H1 (cell line): Measurements from ENCODE around the gene BEAN1. TPM values are rescaled to one million over a fixed set of nuclear protein-coding genes. Genes with fewer than 3 reads are reported as not detected.

Experiments used
- CTCF ChIA-PET: fragments of 300-600 bp; sonication (Branson Sonifier 250); formaldehyde crosslinking; loops from one replicate; lab custom pipeline; 2021; ENCODE audit not compliant: partially characterized antibody; lab: Charles Lee
- POLR2A ChIA-PET: fragments of 300-600 bp; sonication (Branson Sonifier 250); formaldehyde crosslinking; loops from one replicate; lab custom pipeline; 2021; ENCODE audit warnings: inconsistent platforms; ENCODE audit not compliant: partially characterized antibody; lab: Charles Lee
- DNase-seq, 2 experiments: peaks; one replicate each; pipeline versions ENCODE4 v3.0.0 to v3.0.0-alpha.2; 2010 to 2022; ENCODE audit warnings: low spot score in 2 of 2, low read depth in 1 of 2, mixed read lengths in 1 of 2
- FAIRE-seq: peaks from 2 replicates; lab custom pipeline; 2011; peaks lifted over from hg19 to GRCh38; lab: Jason Lieb, UNC
- H2AFZ ChIP-seq: 2 replicates; pipeline ENCODE4 v1.8.1; 2012; ENCODE audit warnings: low read length, inconsistent platforms
- H2AK5ac ChIP-seq: 2 replicates; pipeline ENCODE4 v1.6.1; 2013; ENCODE audit warnings: low read depth, low read length
- H2BK120ac ChIP-seq: replicated peaks from 2 replicates; pipeline ENCODE3; 2013; ENCODE audit warnings: low read depth, low read length, inconsistent platforms
- H2BK12ac ChIP-seq: 2 replicates; pipeline ENCODE4 v1.6.1; 2013; ENCODE audit warnings: low read depth, low read length
- H2BK15ac ChIP-seq: 2 replicates; pipeline ENCODE4 v1.6.1; 2013; ENCODE audit warnings: low read length
- H2BK20ac ChIP-seq: 2 replicates; pipeline ENCODE4 v1.6.1; 2013; ENCODE audit warnings: low read length
- H2BK5ac ChIP-seq: 2 replicates; pipeline ENCODE4 v1.6.1; 2013; ENCODE audit warnings: low read depth, low read length
- H3K14ac ChIP-seq: 2 replicates; pipeline ENCODE4 v1.6.1; 2013; ENCODE audit warnings: inconsistent platforms; ENCODE audit not compliant: insufficient read length
- H3K18ac ChIP-seq: 2 replicates; pipeline ENCODE4 v1.6.1; 2013; ENCODE audit warnings: low read length; ENCODE audit errors: extremely low read depth
- H3K23ac ChIP-seq: 2 replicates; pipeline ENCODE4 v1.6.1; 2013; ENCODE audit warnings: inconsistent platforms; ENCODE audit not compliant: insufficient read length
- H3K23me2 ChIP-seq: 2 replicates; pipeline ENCODE4 v1.6.1; 2013; ENCODE audit warnings: low read depth, low read length
- H3K27ac ChIP-seq: 2 replicates; pipeline ENCODE4 v1.6.1; 2011; ENCODE audit warnings: low read depth, low read length, inconsistent platforms
- H3K27me3 ChIP-seq, 4 experiments: replicated peaks in 1 of 4; 1 replicate in 1 of 4; 2 replicates in 3 of 4; pipeline versions ENCODE4 v1.6.1 to v1.8.1; 2011 to 2013; ENCODE audit warnings: low read length in 3 of 4, mild to moderate bottlenecking in 3 of 4, inconsistent platforms in 2 of 4, mixed read lengths in 2 of 4, moderate library complexity in 1 of 4; ENCODE audit not compliant: control insufficient read depth in 3 of 4, insufficient read depth in 3 of 4; ENCODE audit errors: extremely low read depth in 1 of 4
- H3K36me3 ChIP-seq, 4 experiments: 2 replicates each; pipeline versions ENCODE4 v1.6.1 to v1.8.1; 2011 to 2013; ENCODE audit warnings: mild to moderate bottlenecking in 4 of 4, low read length in 3 of 4, moderate library complexity in 2 of 4, control low read depth in 1 of 4, inconsistent platforms in 1 of 4; ENCODE audit not compliant: insufficient read depth in 4 of 4, control insufficient read depth in 2 of 4
- H3K4ac ChIP-seq: replicated peaks from 2 replicates; pipeline ENCODE3; 2013; ENCODE audit warnings: low read length, low read depth, mixed read lengths, inconsistent platforms; ENCODE audit not compliant: insufficient read length
- H3K4me1 ChIP-seq, 4 experiments: replicated peaks in 1 of 4; 1 replicate in 1 of 4; 2 replicates in 3 of 4; pipeline versions ENCODE4 v1.6.1 to v1.8.1; 2011 to 2013; ENCODE audit warnings: low read length in 3 of 4, inconsistent platforms in 2 of 4, mixed read lengths in 1 of 4; ENCODE audit not compliant: insufficient read depth in 4 of 4, control insufficient read depth in 3 of 4
- H3K4me2 ChIP-seq, 2 experiments: 2 replicates each; pipeline versions ENCODE4 v1.6.1 to v1.8.1; 2011 to 2013; ENCODE audit warnings: low read depth in 2 of 2, low read length in 2 of 2, control low read depth in 1 of 2, inconsistent platforms in 1 of 2, mild to moderate bottlenecking in 1 of 2; ENCODE audit not compliant: insufficient read depth in 1 of 2
- H3K4me3 ChIP-seq, 4 experiments: fragments of 200-600, 300-600 bp in 1 of 4; sonication (generic), shearing (Covaris generic), sonication (Bioruptor Twin) in 1 of 4; 2 replicates each; pipeline versions ENCODE4 v1.5.1 to v1.8.1; 2011 to 2016; ENCODE audit warnings: low read length in 4 of 4, low read depth in 3 of 4, control low read depth in 2 of 4, inconsistent platforms in 2 of 4, mild to moderate bottlenecking in 2 of 4, mixed read lengths in 1 of 4, moderate library complexity in 1 of 4; ENCODE audit not compliant: insufficient read depth in 2 of 4; ENCODE audit errors: extremely low read depth in 1 of 4
- H3K56ac ChIP-seq: replicated peaks from 2 replicates; pipeline ENCODE3; 2013; ENCODE audit warnings: low read depth, mild to moderate bottlenecking, mixed read lengths, low read length, inconsistent platforms; ENCODE audit not compliant: insufficient read length
- H3K79me1 ChIP-seq: 2 replicates; pipeline ENCODE4 v1.6.1; 2013; ENCODE audit warnings: low read depth, low read length, control low read depth
- H3K79me2 ChIP-seq, 2 experiments: 2 replicates each; pipeline versions ENCODE4 v1.6.1 to v1.8.1; 2012 to 2013; ENCODE audit warnings: low read length in 2 of 2, mild to moderate bottlenecking in 2 of 2, inconsistent platforms in 1 of 2; ENCODE audit not compliant: insufficient read depth in 2 of 2, control insufficient read depth in 1 of 2
- H3K9ac ChIP-seq, 4 experiments: replicated peaks in 1 of 4; 1 replicate in 1 of 4; 2 replicates in 3 of 4; pipeline versions ENCODE4 v1.6.1 to v1.8.1; 2011 to 2013; ENCODE audit warnings: low read depth in 3 of 4, low read length in 3 of 4, control low read depth in 2 of 4, mild to moderate bottlenecking in 2 of 4, moderate library complexity in 2 of 4, inconsistent platforms in 1 of 4; ENCODE audit errors: extremely low read depth in 1 of 4
- H3K9me3 ChIP-seq, 2 experiments: 2 replicates each; pipeline versions ENCODE4 v1.6.1 to v1.8.1; 2012 to 2013; ENCODE audit warnings: mild to moderate bottlenecking in 2 of 2, moderate library complexity in 2 of 2, control low read depth in 1 of 2, inconsistent platforms in 1 of 2, low read depth in 1 of 2, low read length in 1 of 2, mixed read lengths in 1 of 2; ENCODE audit not compliant: insufficient read depth in 2 of 2
- H4K20me1 ChIP-seq, 2 experiments: replicated peaks in 1 of 2; 2 replicates each; pipeline versions ENCODE3 to v1.8.1; 2011 to 2013; ENCODE audit warnings: inconsistent platforms in 2 of 2, low read length in 2 of 2, mild to moderate bottlenecking in 1 of 2; ENCODE audit not compliant: insufficient read depth in 2 of 2, control insufficient read depth in 1 of 2
- H4K5ac ChIP-seq: 2 replicates; pipeline ENCODE4 v1.6.1; 2013; ENCODE audit warnings: low read length, low read depth, mixed read lengths, inconsistent platforms; ENCODE audit not compliant: insufficient read length
- H4K8ac ChIP-seq: 2 replicates; pipeline ENCODE4 v1.8.0; 2013; ENCODE audit warnings: mild to moderate bottlenecking, moderate library complexity, low read length, inconsistent platforms; ENCODE audit not compliant: insufficient read depth; ENCODE audit errors: extremely low read depth
- H4K91ac ChIP-seq: replicated peaks from 2 replicates; pipeline ENCODE3; 2013; ENCODE audit warnings: low read length, mixed read lengths, inconsistent platforms; ENCODE audit not compliant: insufficient read length
- BACH1 ChIP-seq: IDR thresholded peaks from 2 replicates; pipeline ENCODE4 v1.6.1; 2012; ENCODE audit warnings: low read length, improper control_type of control experiment
- CEBPB ChIP-seq: IDR thresholded peaks from 2 replicates; pipeline ENCODE4 v1.6.1; 2012; ENCODE audit warnings: low read depth, low read length
- CHD1 ChIP-seq: IDR thresholded peaks from 2 replicates; pipeline ENCODE4 v1.6.1; 2012; ENCODE audit warnings: low read depth, low read length, improper control_type of control experiment
- CREB1 ChIP-seq: IDR thresholded peaks from 2 replicates; pipeline ENCODE4 v1.6.1; 2012; ENCODE audit warnings: inconsistent platforms
- CTCF ChIP-seq, 3 experiments: IDR thresholded peaks; 1 replicate in 2 of 3; 2 replicates in 1 of 3; pipeline versions ENCODE4 v1.5.1 to v1.6.1; 2011; ENCODE audit warnings: low read length in 3 of 3, mild to moderate bottlenecking in 3 of 3, inconsistent platforms in 2 of 3, low read depth in 1 of 3, moderate library complexity in 1 of 3; ENCODE audit not compliant: insufficient read depth in 1 of 3; ENCODE audit errors: control extremely low read depth in 1 of 3
- EP300 ChIP-seq, 2 experiments: IDR thresholded peaks; 1 replicate in 1 of 2; 2 replicates in 1 of 2; pipeline ENCODE4 v1.6.1; 2011 to 2012; ENCODE audit warnings: low read depth in 2 of 2, low read length in 2 of 2, mild to moderate bottlenecking in 2 of 2, borderline replicate concordance in 1 of 2, inconsistent platforms in 1 of 2, moderate library complexity in 1 of 2
- HDAC2 ChIP-seq, 2 experiments: fragments of 300-600 bp in 1 of 2; sonication (generic) in 1 of 2; IDR thresholded peaks; 2 replicates each; pipeline ENCODE4 v1.6.1; 2011 to 2012; ENCODE audit warnings: low read depth in 2 of 2, low read length in 2 of 2, mild to moderate bottlenecking in 2 of 2, moderate library complexity in 2 of 2, borderline replicate concordance in 1 of 2, inconsistent platforms in 1 of 2
- KDM5A ChIP-seq: fragments of 200-600 bp; IDR thresholded peaks from 2 replicates; pipeline ENCODE4 v1.7.1; 2012; ENCODE audit warnings: mild to moderate bottlenecking, low read length, inconsistent platforms, mixed read lengths
- POLR2AphosphoS5 ChIP-seq: IDR thresholded peaks from 2 replicates; pipeline ENCODE4 v1.6.1; 2011; ENCODE audit warnings: low read depth, low read length
- RBBP5 ChIP-seq: IDR thresholded peaks from 2 replicates; pipeline ENCODE4 v1.7.1; 2012; ENCODE audit warnings: low read depth, mild to moderate bottlenecking, inconsistent platforms, low read length, moderate library complexity, borderline replicate concordance
- SIN3A ChIP-seq, 2 experiments: IDR thresholded peaks in 1 of 2; conservative IDR thresholded peaks in 1 of 2; 2 replicates each; pipeline ENCODE4 v1.6.1; 2011 to 2012; ENCODE audit warnings: low read length in 2 of 2, improper control_type of control experiment in 1 of 2, low read depth in 1 of 2, mild to moderate bottlenecking in 1 of 2
- WGBS, 2 experiments: shearing (Covaris generic) in 1 of 2; methylation state at CpG; one replicate each; pipeline versions ENCODE4 v1.1.6 to v1.1.7; 2013 to 2015; ENCODE audit warnings: low lambda C conversion rate in 2 of 2, mixed read lengths in 2 of 2, inconsistent platforms in 1 of 2, low coverage in 1 of 2, missing lambda C conversion rate in 1 of 2; ENCODE audit not compliant: insufficient replicate concordance in 2 of 2, insufficient coverage in 1 of 2, insufficient read length in 1 of 2; ENCODE audit errors: extremely low coverage in 1 of 2, missing lambda C conversion rate in 1 of 2; 5-methylcytosine and 5-hydroxymethylcytosine counted together
- polyA plus RNA-seq, 7 experiments: library from polyadenylated mRNA; depleted of rRNA in 3 of 7; stranded (reverse) in 5 of 7; unstranded in 2 of 7; fragments of >200 nt in 5 of 7; fragments of 200-250 nt in 2 of 7; gene quantifications; 1 replicate in 5 of 7; 2 replicates in 1 of 7; 4 replicates in 1 of 7; pipeline versions ENCODE4 v1.2.1 to v1.2.3, GENCODE V29; 2011 to 2013; ENCODE audit warnings: missing spikeins in 2 of 7, mixed read lengths in 2 of 7
- total RNA-seq: library from RNA; stranded (reverse); fragmentation: NEBNext Ultra II Directional; extraction: Animal tissue kit (Norgen Biotek cat#: 25700); gene quantifications from 2 replicates; pipeline ENCODE4 v1.2.1, GENCODE V29; 2021

Gene BEAN1
- total and polyA plus RNA-seq, 2 of the 8 experiments (the other 6 are each of a cell fraction or from before 2014, with no cell fraction given): 0.08 TPM; not detected in 1

GRCh38 chr16:66503612-66504011 lies 76.5 kb downstream of the BEAN1 start:
- Histone ChIP-seq H3K4me2 (no peak overlapping the region), H4K20me1 (no peaks in the 10 kb centered on the region), H3K79me1 (no peaks in the 10 kb centered on the region), H3K4me3 (no peak overlapping the region), H4K5ac (no peak overlapping the region), H3K23me2 (no peaks in the 10 kb centered on the region), H2BK5ac (no peak overlapping the region), H3K9ac (no peak overlapping the region), H3K4ac (no peak overlapping the region), H2BK20ac (no peak overlapping the region), H3K27me3 (no peaks in the 10 kb centered on the region), H2AK5ac (no peak overlapping the region), H3K18ac (no peak overlapping the region), H2BK15ac (no peak overlapping the region), H3K4me1 (peaks cover 0 to 2% (median 0%) of the 10 kb centered on the region in 4 experiments; a peak in 1 of 7 replicates), H3K14ac (no peak overlapping the region), H3K79me2 (no peaks in the 10 kb centered on the region), H4K91ac (no peak overlapping the region), H2BK120ac (no peak overlapping the region), H2BK12ac (no peak overlapping the region), H3K23ac (no peak overlapping the region), H3K36me3 (no peaks in the 10 kb centered on the region), H4K8ac (no peak overlapping the region), H2AFZ (no peak overlapping the region), H3K27ac (no peak overlapping the region), H3K9me3 (no peaks in the 10 kb centered on the region), H3K56ac (no peak overlapping the region)
- WGBS, 2 experiments: 90% methylated on average over 3 of the region's 3 CpGs; no CpG with 5 or more reads in 1 of the 2 experiments
- DNase-seq (no peak), FAIRE-seq (no peak)
- POLR2A ChIA-PET: interaction anchor here (1.2 kb wide), 1 partner anchor 14 kb away, joined by 3 read pairs; no protein-coding TSS in a partner anchor
- CTCF ChIA-PET: interaction anchor here (1.0 to 1.1 kb wide), 2 partner anchors 32 to 87 kb away, joined by 3 read pairs; no protein-coding TSS in a partner anchor
- no peak for TF ChIP-seq CHD1
- TF ChIP-seq EP300 (IDR thresholded peaks at IDR 0.05; ENCODE audit: borderline replicate concordance in 1 of 2, low read depth in 2 of 2, low read length in 2 of 2): no peak
- TF ChIP-seq BACH1: no peak
- no peak for TF ChIP-seq CREB1
- TF ChIP-seq CEBPB: no peak
- TF ChIP-seq RBBP5: no peak
- no peak for TF ChIP-seq POLR2AphosphoS5
- no peak for TF ChIP-seq HDAC2 (IDR thresholded peaks at IDR 0.05; ENCODE audit: borderline replicate concordance in 1 of 2, low read depth in 2 of 2, low read length in 2 of 2)
- no peak for TF ChIP-seq KDM5A
- no peak for TF ChIP-seq CTCF (IDR thresholded peaks at IDR 0.05; ENCODE audit: control extremely low read depth in 1 of 3, insufficient read depth in 1 of 3, low read depth in 1 of 3, low read length in 3 of 3)
- no peak for TF ChIP-seq SIN3A (conservative IDR thresholded peaks at IDR 0.05 in 1 of 2, IDR thresholded peaks at IDR 0.05 in 1 of 2; ENCODE audit: low read depth in 1 of 2, low read length in 2 of 2)
